RWPE1 (cell line): ENCODE measurements around the gene NBEA.
"Not testable (repeated sequence)": the region's sequence is repeated elsewhere in the genome, so short reads cannot be mapped to it uniquely, and the experiment has no call there.

Experiments
- CTCF ChIA-PET: fragments of 350-600 bp; sonication (Branson Sonifier 250); formaldehyde crosslinking; extraction: SDS; loops from one replicate; lab custom pipeline; 2021; lab: Yijun Ruan, JAX
- POLR2A ChIA-PET: fragments of 400-600 bp; formaldehyde crosslinking; extraction: SDS; loops from one replicate; lab custom pipeline; 2020; ENCODE audit warnings: antibody characterized with exemption; ENCODE audit not compliant: low non-redundant PET; lab: Yijun Ruan, JAX
- DNase-seq: peaks from one replicate; pipeline ENCODE4 v3.0.0; 2012; ENCODE audit warnings: low spot score
- H3K27ac ChIP-seq: fragments of 450-650 bp; 2 replicates; pipeline ENCODE4 v1.5.1; 2017
- TF ChIP-seq, protein P1 (sequence below): fragments of 450-650 bp; conservative IDR thresholded peaks from 2 replicates; pipeline ENCODE4 v1.5.1; 2017; ENCODE audit warnings: low read depth, mild to moderate bottlenecking

NBEA gene

DNA sequence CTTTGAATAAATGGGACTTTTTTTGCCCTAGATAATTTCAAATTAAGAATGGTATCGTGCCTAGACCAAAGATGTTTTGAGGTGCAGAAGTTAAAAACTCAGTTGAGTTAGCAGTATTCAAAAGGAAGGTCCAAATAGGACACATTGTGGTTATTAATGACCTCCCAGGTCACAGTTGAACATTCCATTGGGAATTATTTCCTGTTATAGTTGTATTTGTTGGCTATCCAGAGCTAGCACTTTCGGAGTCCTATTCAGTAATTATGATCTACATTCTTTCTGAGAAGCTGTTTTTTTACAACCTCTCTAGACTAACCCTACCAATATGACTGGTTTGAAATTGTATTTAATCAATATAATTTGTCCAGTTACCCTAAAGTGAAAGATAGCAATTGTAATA lies 450.7 kb downstream of the NBEA start:
- ChIA-PET CTCF (interaction anchor here (0.6 kb wide), 1 partner anchor 8 kb away, joined by 3 read pairs; no protein-coding TSS in a partner anchor), POLR2A (no interaction called here)
- DNase-seq, result no peak
- TF ChIP-seq, protein P1, sequence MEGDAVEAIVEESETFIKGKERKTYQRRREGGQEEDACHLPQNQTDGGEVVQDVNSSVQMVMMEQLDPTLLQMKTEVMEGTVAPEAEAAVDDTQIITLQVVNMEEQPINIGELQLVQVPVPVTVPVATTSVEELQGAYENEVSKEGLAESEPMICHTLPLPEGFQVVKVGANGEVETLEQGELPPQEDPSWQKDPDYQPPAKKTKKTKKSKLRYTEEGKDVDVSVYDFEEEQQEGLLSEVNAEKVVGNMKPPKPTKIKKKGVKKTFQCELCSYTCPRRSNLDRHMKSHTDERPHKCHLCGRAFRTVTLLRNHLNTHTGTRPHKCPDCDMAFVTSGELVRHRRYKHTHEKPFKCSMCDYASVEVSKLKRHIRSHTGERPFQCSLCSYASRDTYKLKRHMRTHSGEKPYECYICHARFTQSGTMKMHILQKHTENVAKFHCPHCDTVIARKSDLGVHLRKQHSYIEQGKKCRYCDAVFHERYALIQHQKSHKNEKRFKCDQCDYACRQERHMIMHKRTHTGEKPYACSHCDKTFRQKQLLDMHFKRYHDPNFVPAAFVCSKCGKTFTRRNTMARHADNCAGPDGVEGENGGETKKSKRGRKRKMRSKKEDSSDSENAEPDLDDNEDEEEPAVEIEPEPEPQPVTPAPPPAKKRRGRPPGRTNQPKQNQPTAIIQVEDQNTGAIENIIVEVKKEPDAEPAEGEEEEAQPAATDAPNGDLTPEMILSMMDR, result no peak
- H3K27ac ChIP-seq, result no peak overlapping the region

DNA sequence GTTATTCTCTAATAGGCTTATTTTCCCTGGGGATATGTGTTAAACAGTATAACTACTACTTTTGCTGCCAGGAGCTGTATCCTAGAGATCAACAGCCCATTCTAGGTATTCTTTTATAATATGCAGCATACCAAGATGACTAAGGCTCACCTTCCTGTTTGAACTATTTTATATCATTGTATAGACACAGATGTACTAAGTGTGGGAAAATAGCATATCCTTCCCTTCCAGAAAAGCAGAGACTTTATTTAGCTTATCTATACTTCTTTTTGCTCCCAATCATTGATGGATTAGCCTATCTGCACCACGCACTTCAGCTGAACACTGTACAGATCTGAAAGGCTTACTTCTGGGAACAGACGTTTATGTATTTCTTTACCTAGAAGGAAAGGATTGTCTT lies 451.8 kb downstream of the NBEA start:
- CTCF ChIA-PET, result interaction anchor here (0.7 kb wide), 1 partner anchor 14 kb away, joined by 4 read pairs; no protein-coding TSS in a partner anchor
- H3K27ac ChIP-seq, result no peak overlapping the region
- TF ChIP-seq, protein P1, result no peak
- DNase-seq, result no peak
- POLR2A ChIA-PET, result no interaction called here

DNA sequence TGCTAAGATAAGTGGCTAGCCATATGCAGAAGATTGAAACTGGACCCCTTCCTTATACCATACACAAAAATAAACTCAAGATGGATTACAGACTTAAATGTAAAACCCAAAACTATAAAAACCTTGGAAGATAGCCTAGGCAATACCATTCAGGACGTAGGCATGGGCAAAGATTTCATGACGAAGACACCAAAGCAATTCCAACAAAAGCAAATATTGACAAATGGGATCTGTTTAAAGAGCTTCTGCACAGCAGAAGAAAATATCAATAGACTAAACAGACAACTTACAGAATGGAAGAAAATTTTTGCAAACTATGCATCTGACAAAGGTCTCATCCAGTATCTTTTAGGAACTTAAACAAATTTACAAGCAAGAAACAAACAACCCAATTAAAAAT lies 466.2 kb downstream of the NBEA start:
- H3K27ac ChIP-seq, DNase-seq, CTCF ChIA-PET, POLR2A ChIA-PET: not testable (repeated sequence)

DNA sequence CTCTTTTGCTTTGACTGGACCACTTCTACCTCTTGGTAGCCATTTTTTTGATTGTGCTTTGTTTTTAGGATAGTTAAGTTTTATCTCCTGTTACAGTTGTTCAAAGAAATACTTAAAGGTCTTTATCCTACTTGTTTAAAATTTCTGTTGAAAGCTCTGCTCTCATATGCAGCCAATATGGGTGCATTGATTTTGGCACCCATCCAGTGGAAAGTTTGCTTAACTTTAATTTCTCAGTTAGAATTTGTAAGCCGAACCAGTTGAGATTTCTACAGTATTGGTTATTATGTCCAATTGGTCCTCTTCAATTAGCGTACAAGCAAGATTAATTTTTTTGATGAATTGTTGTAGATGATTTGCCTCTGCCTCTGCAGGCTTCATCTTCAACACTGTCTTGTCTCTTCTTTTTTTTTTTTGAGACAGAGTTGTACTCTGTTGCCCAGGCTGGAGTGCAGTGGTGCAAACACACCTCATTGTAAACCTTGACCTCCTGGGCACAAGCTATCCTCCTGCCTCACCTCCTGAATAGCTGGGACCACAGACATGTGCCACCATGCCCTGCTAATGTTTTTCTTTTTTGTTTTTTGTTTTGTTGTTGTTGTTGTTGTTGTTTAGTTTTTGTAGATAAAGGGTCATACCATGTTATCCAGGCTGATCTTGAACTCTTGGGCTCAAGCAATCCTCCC lies 469.1 kb downstream of the NBEA start:
- H3K27ac ChIP-seq, result no peak overlapping the region
- TF ChIP-seq, protein P1, result no peak
- no peak for DNase-seq
- ChIA-PET CTCF (no interaction called here), POLR2A (no interaction called here)

DNA sequence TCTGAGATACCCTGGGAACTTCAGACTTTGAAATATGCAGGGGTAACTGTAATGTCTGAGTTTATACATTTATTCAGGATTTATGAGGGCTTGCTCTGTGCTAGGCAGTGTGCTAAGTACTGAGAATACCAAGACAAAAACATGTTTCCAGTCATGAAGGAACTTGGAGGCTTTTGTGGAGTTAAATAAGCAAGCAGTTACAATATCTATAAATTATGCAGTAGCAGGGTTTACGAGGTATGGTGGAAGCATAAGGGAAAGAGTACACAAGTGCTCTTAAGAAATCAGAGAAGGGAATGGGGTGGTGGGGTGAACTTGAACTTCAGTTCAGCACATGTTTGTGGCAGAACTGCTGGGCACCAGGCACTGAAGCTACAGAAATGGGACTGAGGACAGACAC lies 506.4 kb downstream of the NBEA start:
- ChIA-PET POLR2A (no interaction called here), CTCF (no interaction called here)
- TF ChIP-seq, protein P1, result no peak
- DNase-seq, result no peak
- H3K27ac ChIP-seq, result no peak overlapping the region

DNA sequence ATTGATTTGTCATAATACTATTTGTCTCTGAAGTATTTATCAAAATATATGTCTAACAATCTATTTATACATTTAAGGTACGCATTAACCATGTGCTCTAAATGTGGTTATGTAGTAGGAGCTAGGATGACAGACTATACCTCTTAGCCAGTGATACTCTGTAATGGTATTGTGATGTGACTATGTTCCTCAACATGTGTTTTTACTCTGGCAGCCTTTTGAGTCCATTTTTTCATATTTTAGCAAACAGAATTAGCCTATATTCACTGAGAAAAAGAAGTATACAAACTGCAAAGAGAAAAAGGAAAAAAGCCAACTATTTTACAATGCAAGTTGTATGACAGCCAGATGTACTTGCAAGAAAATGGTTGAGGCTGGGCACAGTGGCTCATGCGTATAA lies 507.8 kb downstream of the NBEA start:
- POLR2A ChIA-PET, result no interaction called here
- CTCF ChIA-PET, result no interaction called here
- no peak overlapping the region for H3K27ac ChIP-seq
- no peak for DNase-seq
- TF ChIP-seq, protein P1, result no peak

DNA sequence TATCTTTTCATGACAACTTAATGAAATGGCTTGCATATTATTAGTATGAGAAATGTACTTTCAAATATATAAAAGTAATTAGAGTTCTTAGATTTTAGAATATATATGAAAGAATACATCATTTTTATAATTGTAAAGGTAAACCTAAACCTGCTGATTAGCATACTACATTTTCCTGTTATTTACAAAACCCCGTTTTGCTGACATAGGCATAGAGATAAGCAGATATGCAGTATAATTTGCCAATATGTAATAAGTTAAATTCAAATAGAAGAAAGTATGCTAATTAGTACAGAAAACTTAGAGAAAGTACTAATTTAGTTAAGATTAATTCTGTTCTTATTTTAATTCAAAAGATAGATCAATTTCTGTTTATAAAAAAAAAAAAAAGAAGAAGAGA lies 513.0 kb downstream of the NBEA start:
- POLR2A ChIA-PET, result no interaction called here
- TF ChIP-seq, protein P1, result no peak
- no peak overlapping the region for H3K27ac ChIP-seq
- CTCF ChIA-PET, result no interaction called here
- DNase-seq, result no peak
